ENCODE data around the gene PNLIPRP2. TPM values are rescaled to one million over a fixed set of nuclear protein-coding genes. Genes with fewer than 3 reads are reported as not detected.

The PNLIPRP2 gene
- total RNA-seq, 2 experiments from 2014 or later = not detected

DNA sequence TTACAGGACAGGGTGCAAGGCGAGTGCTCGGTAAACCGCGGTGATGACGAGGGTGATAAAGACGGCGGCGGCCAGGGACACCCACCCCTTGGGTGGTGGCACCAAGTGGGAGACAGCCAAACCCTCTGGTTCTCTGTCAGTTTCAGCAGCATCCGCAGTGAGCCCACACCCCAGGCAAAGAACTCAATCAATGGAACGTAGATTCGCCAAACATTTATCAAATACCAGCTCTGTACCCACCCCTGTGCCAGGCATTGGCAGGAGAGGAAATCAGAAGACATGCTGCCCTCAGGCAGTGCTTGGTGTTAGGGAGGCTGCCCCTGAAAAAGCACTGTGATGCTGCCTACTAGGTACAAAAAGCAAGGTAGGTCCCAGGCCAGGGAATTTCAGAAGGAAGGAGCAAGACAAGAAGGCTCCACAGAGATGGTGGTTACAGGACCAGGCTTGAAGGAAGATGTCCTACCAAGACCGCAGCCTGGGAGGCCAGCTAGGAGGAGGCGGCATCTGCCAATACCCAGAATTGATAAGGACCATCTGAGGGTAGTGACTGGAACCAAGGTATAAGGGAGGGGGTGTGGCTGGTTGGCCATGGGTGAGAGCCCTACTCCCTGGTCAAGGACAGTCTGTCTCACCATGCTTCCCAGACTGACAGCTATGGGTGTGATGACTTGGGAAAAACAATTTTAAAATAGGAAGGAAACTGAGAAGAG lies 10.2 kb upstream of the PNLIPRP2 start:
- TF ChIP-seq, protein P1, sequence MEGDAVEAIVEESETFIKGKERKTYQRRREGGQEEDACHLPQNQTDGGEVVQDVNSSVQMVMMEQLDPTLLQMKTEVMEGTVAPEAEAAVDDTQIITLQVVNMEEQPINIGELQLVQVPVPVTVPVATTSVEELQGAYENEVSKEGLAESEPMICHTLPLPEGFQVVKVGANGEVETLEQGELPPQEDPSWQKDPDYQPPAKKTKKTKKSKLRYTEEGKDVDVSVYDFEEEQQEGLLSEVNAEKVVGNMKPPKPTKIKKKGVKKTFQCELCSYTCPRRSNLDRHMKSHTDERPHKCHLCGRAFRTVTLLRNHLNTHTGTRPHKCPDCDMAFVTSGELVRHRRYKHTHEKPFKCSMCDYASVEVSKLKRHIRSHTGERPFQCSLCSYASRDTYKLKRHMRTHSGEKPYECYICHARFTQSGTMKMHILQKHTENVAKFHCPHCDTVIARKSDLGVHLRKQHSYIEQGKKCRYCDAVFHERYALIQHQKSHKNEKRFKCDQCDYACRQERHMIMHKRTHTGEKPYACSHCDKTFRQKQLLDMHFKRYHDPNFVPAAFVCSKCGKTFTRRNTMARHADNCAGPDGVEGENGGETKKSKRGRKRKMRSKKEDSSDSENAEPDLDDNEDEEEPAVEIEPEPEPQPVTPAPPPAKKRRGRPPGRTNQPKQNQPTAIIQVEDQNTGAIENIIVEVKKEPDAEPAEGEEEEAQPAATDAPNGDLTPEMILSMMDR (conservative IDR thresholded peaks at IDR 0.05; ENCODE audit: low read length) = no peak
- no peak for TF ChIP-seq EZH2phosphoT487 (IDR thresholded peaks at IDR 0.05; ENCODE audit: borderline replicate concordance, low read depth, low read length)
- ChIA-PET CTCF (ENCODE audit: unreplicated experiment) (no interaction called here), POLR2A (no interaction called here)
- H3K36me3 ChIP-seq (ENCODE audit: insufficient read depth, low read length) = no peaks in the 10 kb centered on the region
- no peak overlapping the region for H3K4me2 ChIP-seq (ENCODE audit: low read length)
- H3K4me1 ChIP-seq (ENCODE audit: insufficient read depth, low read length, poor library complexity, severe bottlenecking) = no peaks in the 10 kb centered on the region
- no peak for DNase-seq (ENCODE audit: low spot score)
- H3K9me3 ChIP-seq (ENCODE audit: low read length) = no peaks in the 10 kb centered on the region
- H3K27ac ChIP-seq (ENCODE audit: low read depth, low read length, poor library complexity, severe bottlenecking) = no peak overlapping the region
- no peak overlapping the region for H3K4me3 ChIP-seq (ENCODE audit: low read depth, low read length, poor library complexity, severe bottlenecking)
- no TSS peak for BruUV-seq (replicated peaks)
- no peaks in the 10 kb centered on the region for H3K79me2 ChIP-seq (ENCODE audit: insufficient read depth, low read depth, low read length)
- no peak overlapping the region for H2AFZ ChIP-seq (ENCODE audit: low read length)
- H4K20me1 ChIP-seq (ENCODE audit: insufficient read depth, low read length) = no peaks in the 10 kb centered on the region
- intact Hi-C loops (cut with micrococcal nuclease; ENCODE audit: unreplicated experiment) = no loop called here
- H3K9me2 ChIP-seq (ENCODE audit: insufficient read depth, low read length) = no peaks in the 10 kb centered on the region

DNA sequence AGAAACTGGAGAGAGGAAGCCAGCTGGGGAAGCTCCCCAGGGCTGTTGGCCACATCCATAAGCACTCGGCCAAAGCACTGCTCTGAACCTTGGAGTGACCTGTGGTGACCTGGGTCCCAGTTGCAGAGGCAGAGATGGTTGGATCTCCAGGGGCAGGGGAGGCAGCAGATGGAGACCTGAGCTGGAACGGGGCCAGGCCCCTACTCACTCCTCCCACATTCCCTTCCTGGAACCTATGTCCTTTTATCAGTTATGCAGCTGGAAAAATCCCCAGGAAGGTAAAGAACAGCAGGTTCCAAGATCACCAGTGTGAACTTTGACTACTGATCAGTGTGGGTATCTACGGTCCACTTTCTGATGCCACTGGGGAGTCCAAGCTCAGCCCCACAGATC lies 9.6 kb upstream of the PNLIPRP2 start:
- Histone ChIP-seq H3K27ac (ENCODE audit: low read depth, low read length, poor library complexity, severe bottlenecking) (no peak overlapping the region), H3K4me1 (ENCODE audit: insufficient read depth, low read length, poor library complexity, severe bottlenecking) (no peaks in the 10 kb centered on the region), H3K4me2 (ENCODE audit: low read length) (no peak overlapping the region), H4K20me1 (ENCODE audit: insufficient read depth, low read length) (no peaks in the 10 kb centered on the region), H3K79me2 (ENCODE audit: insufficient read depth, low read depth, low read length) (no peaks in the 10 kb centered on the region), H3K9me2 (ENCODE audit: insufficient read depth, low read length) (no peaks in the 10 kb centered on the region), H3K9me3 (ENCODE audit: low read length) (no peaks in the 10 kb centered on the region), H2AFZ (ENCODE audit: low read length) (no peak overlapping the region), H3K4me3 (ENCODE audit: low read depth, low read length, poor library complexity, severe bottlenecking) (no peak overlapping the region), H3K36me3 (ENCODE audit: insufficient read depth, low read length) (no peaks in the 10 kb centered on the region)
- BruUV-seq (replicated peaks) = no TSS peak
- POLR2A ChIA-PET = no interaction called here
- TF ChIP-seq, protein P1 (conservative IDR thresholded peaks at IDR 0.05; ENCODE audit: low read length) = no peak
- TF ChIP-seq EZH2phosphoT487 (IDR thresholded peaks at IDR 0.05; ENCODE audit: borderline replicate concordance, low read depth, low read length) = no peak
- intact Hi-C loops (cut with micrococcal nuclease; ENCODE audit: unreplicated experiment) = no loop called here
- no peak for DNase-seq (ENCODE audit: low spot score)
- CTCF ChIA-PET (ENCODE audit: unreplicated experiment) = no interaction called here

DNA sequence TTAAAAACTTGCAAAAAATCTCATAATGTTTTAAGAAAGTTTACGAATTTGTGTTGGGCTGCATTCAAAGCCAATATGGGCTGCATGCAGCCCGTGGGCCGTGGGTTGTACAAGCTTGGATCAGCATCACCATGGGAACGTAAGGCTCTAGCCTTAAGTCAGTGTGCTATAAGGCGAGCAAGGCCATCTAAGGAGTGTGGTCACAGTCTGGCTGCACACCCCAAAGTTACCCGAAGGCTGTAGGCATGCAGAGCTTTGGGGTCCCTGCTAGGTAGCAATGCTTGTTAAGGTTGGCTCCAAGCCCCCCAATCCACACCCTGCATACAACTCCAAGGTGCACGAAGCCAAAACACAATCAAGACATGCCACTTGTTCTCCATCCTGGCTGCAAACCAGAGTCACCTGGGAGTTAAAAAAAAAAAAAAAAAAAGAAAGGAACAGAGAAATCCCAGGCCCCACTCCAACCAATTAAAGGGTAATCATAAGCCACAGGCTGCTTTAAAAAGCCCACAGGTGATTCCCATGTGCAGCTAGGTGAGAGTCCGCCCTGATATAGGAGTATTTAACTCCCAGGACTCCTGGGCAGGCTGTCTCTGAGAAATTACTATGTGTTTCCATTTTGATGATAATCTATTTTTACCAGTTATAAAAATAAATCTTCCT lies 8.5 kb upstream of the PNLIPRP2 start:
- no peaks in the 10 kb centered on the region for H3K9me3 ChIP-seq (ENCODE audit: low read length)
- no peak for DNase-seq (ENCODE audit: low spot score)
- no peaks in the 10 kb centered on the region for H4K20me1 ChIP-seq (ENCODE audit: insufficient read depth, low read length)
- H3K4me1 ChIP-seq (ENCODE audit: insufficient read depth, low read length, poor library complexity, severe bottlenecking) = no peaks in the 10 kb centered on the region
- no TSS peak for BruUV-seq (replicated peaks)
- no peak overlapping the region for H3K4me2 ChIP-seq (ENCODE audit: low read length)
- intact Hi-C loops (cut with micrococcal nuclease; ENCODE audit: unreplicated experiment) = no loop called here
- no peak overlapping the region for H2AFZ ChIP-seq (ENCODE audit: low read length)
- ChIA-PET CTCF (ENCODE audit: unreplicated experiment) (no interaction called here), POLR2A (interaction anchor here (0.7 kb wide), 2 partner anchors 26 to 574 kb away, joined by 3 to 4 read pairs; no protein-coding TSS in a partner anchor)
- H3K27ac ChIP-seq (ENCODE audit: low read depth, low read length, poor library complexity, severe bottlenecking) = no peak overlapping the region
- no peak for TF ChIP-seq EZH2phosphoT487 (IDR thresholded peaks at IDR 0.05; ENCODE audit: borderline replicate concordance, low read depth, low read length)
- TF ChIP-seq, protein P1 (conservative IDR thresholded peaks at IDR 0.05; ENCODE audit: low read length) = no peak
- H3K79me2 ChIP-seq (ENCODE audit: insufficient read depth, low read depth, low read length) = no peaks in the 10 kb centered on the region
- no peaks in the 10 kb centered on the region for H3K9me2 ChIP-seq (ENCODE audit: insufficient read depth, low read length)
- H3K4me3 ChIP-seq (ENCODE audit: low read depth, low read length, poor library complexity, severe bottlenecking) = no peak overlapping the region
- H3K36me3 ChIP-seq (ENCODE audit: insufficient read depth, low read length) = no peaks in the 10 kb centered on the region
